H9 (cell line): ENCODE data around the gene MATN1. TPM values are rescaled to one million over a fixed set of nuclear protein-coding genes. Genes with fewer than 3 reads are reported as not detected.
"Not testable (repeated sequence)": the region's sequence is repeated elsewhere in the genome, so short reads cannot be mapped to it uniquely, and the experiment has no call there.

Source experiments
- DNase-seq: peaks from one replicate; pipeline ENCODE4 v3.0.0-alpha.2; 2017
- H2AFZ ChIP-seq: one replicate; pipeline ENCODE4 v1.6.1; 2013; ENCODE audit warnings: mild to moderate bottlenecking, low read length, control low read depth, moderate library complexity
- H2AK5ac ChIP-seq: 2 replicates; pipeline ENCODE4 v1.6.1; 2013; ENCODE audit warnings: low read length, control low read depth, mixed read lengths; ENCODE audit not compliant: insufficient read length
- H2BK120ac ChIP-seq: one replicate; pipeline ENCODE4 v1.6.1; 2013; ENCODE audit warnings: low read depth, mild to moderate bottlenecking, low read length, control low read depth, inconsistent platforms; ENCODE audit not compliant: poor library complexity, severe bottlenecking
- H2BK12ac ChIP-seq: 2 replicates; pipeline ENCODE4 v1.6.1; 2013; ENCODE audit warnings: low read length, control low read depth, mixed read lengths, low read depth; ENCODE audit not compliant: insufficient read length
- H2BK15ac ChIP-seq: 2 replicates; pipeline ENCODE4 v1.6.1; 2013; ENCODE audit warnings: low read depth, low read length, control low read depth
- H2BK20ac ChIP-seq: one replicate; pipeline ENCODE4 v1.6.1; 2013; ENCODE audit warnings: low read depth, mild to moderate bottlenecking, low read length, control low read depth, inconsistent platforms; ENCODE audit not compliant: poor library complexity, severe bottlenecking
- H2BK5ac ChIP-seq: 2 replicates; pipeline ENCODE4 v1.6.1; 2013; ENCODE audit warnings: low read length, control low read depth, mixed read lengths; ENCODE audit not compliant: insufficient read length
- H3K14ac ChIP-seq: 2 replicates; pipeline ENCODE4 v1.6.1; 2013; ENCODE audit warnings: low read length, control low read depth; ENCODE audit not compliant: insufficient read depth
- H3K18ac ChIP-seq: 2 replicates; pipeline ENCODE4 v1.6.1; 2013; ENCODE audit warnings: low read depth, mild to moderate bottlenecking, mixed read lengths, low read length, control low read depth; ENCODE audit not compliant: insufficient read length
- H3K23ac ChIP-seq: 2 replicates; pipeline ENCODE4 v1.6.1; 2013; ENCODE audit warnings: low read length, control low read depth, mixed read lengths, low read depth; ENCODE audit not compliant: insufficient read length
- H3K23me2 ChIP-seq: 2 replicates; pipeline ENCODE4 v1.6.1; 2013; ENCODE audit warnings: low read depth, mild to moderate bottlenecking, mixed read lengths, low read length, control low read depth; ENCODE audit not compliant: insufficient read length, poor library complexity, severe bottlenecking
- H3K27ac ChIP-seq: 2 replicates; pipeline ENCODE4 v1.5.1; 2013; ENCODE audit warnings: low read length, control low read depth, mixed read lengths, low read depth; ENCODE audit not compliant: insufficient read length
- H3K27me3 ChIP-seq: 2 replicates; pipeline ENCODE4 v1.6.1; 2013; ENCODE audit warnings: low read length, control low read depth, inconsistent platforms; ENCODE audit not compliant: insufficient read depth
- H3K4ac ChIP-seq: 2 replicates; pipeline ENCODE4 v1.6.1; 2013; ENCODE audit warnings: low read depth, mild to moderate bottlenecking, control low read depth, inconsistent platforms, low read length, moderate library complexity
- H3K4me1 ChIP-seq: 2 replicates; pipeline ENCODE4 v1.6.1; 2013; ENCODE audit warnings: low read length, control low read depth, inconsistent platforms; ENCODE audit not compliant: insufficient read depth
- H3K4me2 ChIP-seq: 2 replicates; pipeline ENCODE4 v1.6.1; 2013; ENCODE audit warnings: low read length, control low read depth, mixed read lengths; ENCODE audit not compliant: insufficient read length, insufficient read depth
- H3K56ac ChIP-seq: 2 replicates; pipeline ENCODE4 v1.6.1; 2013; ENCODE audit warnings: low read depth, mild to moderate bottlenecking, mixed read lengths, low read length, control low read depth; ENCODE audit not compliant: insufficient read length
- H3K79me1 ChIP-seq: 2 replicates; pipeline ENCODE4 v1.6.1; 2013; ENCODE audit warnings: low read depth, mild to moderate bottlenecking, moderate library complexity, low read length, control low read depth, inconsistent platforms; ENCODE audit not compliant: insufficient read depth, poor library complexity, severe bottlenecking
- H3K79me2 ChIP-seq: 2 replicates; pipeline ENCODE4 v1.6.1; 2013; ENCODE audit warnings: low read length, control low read depth, inconsistent platforms; ENCODE audit not compliant: insufficient read depth
- H3K9ac ChIP-seq: 2 replicates; pipeline ENCODE4 v1.6.1; 2013; ENCODE audit warnings: low read length, control low read depth, mixed read lengths; ENCODE audit not compliant: insufficient read length; ENCODE audit errors: extremely low read depth
- H3K9me3 ChIP-seq: one replicate; pipeline ENCODE4 v1.6.1; 2013; ENCODE audit warnings: low read depth, low read length, inconsistent platforms; ENCODE audit not compliant: control insufficient read depth
- H3T11ph ChIP-seq: one replicate; pipeline ENCODE4 v1.6.1; 2013; ENCODE audit warnings: mild to moderate bottlenecking, low read length, control low read depth, inconsistent platforms
- H4K20me1 ChIP-seq: one replicate; pipeline ENCODE4 v1.6.1; 2013; ENCODE audit not compliant: control insufficient read depth, insufficient read length, insufficient read depth
- H4K5ac ChIP-seq: 2 replicates; pipeline ENCODE4 v1.6.1; 2013; ENCODE audit warnings: low read depth, mild to moderate bottlenecking, mixed read lengths, low read length, control low read depth; ENCODE audit not compliant: insufficient read length
- H4K8ac ChIP-seq: replicated peaks from 2 replicates; pipeline ENCODE4 v1.6.1; 2013; ENCODE audit warnings: low read length, control low read depth, mixed read lengths, low read depth; ENCODE audit not compliant: insufficient read length
- H4K91ac ChIP-seq: 2 replicates; pipeline ENCODE4 v1.6.1; 2013; ENCODE audit warnings: low read depth, mild to moderate bottlenecking, moderate library complexity, mixed read lengths, low read length, control low read depth; ENCODE audit not compliant: insufficient read length
- H3K27ac Mint-ChIP-seq, 3 experiments: 2 replicates in 2 of 3; 3 replicates in 1 of 3; pipeline ENCODE4 v1.8.0; 2020 to 2021; ENCODE audit warnings: mixed read lengths in 3 of 3, mild to moderate bottlenecking in 1 of 3, moderate library complexity in 1 of 3
- H3K27me3 Mint-ChIP-seq: 2 replicates; pipeline ENCODE4 v1.8.0; 2021; ENCODE audit warnings: low read depth, mild to moderate bottlenecking, moderate library complexity, mixed read lengths
- H3K36me3 Mint-ChIP-seq, 3 experiments: 2 replicates in 2 of 3; 3 replicates in 1 of 3; pipeline ENCODE4 v1.8.0; 2020 to 2021; ENCODE audit warnings: low read depth in 3 of 3, mixed read lengths in 3 of 3; ENCODE audit not compliant: insufficient read depth in 1 of 3
- H3K4me1 Mint-ChIP-seq, 2 experiments: 2 replicates each; pipeline ENCODE4 v1.8.0; 2020; ENCODE audit warnings: mixed read lengths in 2 of 2
- H3K4me3 Mint-ChIP-seq, 2 experiments: 2 replicates in 1 of 2; 3 replicates in 1 of 2; pipeline ENCODE4 v1.8.0; 2020 to 2021; ENCODE audit warnings: mild to moderate bottlenecking in 2 of 2, mixed read lengths in 2 of 2, moderate library complexity in 1 of 2
- H3K9me3 Mint-ChIP-seq, 2 experiments: 2 replicates in 1 of 2; 3 replicates in 1 of 2; pipeline ENCODE4 v1.8.0; 2020; ENCODE audit warnings: mild to moderate bottlenecking in 2 of 2, mixed read lengths in 2 of 2, moderate library complexity in 1 of 2
- CTCF ChIP-seq: fragments of 200-600 bp; sonication (generic); conservative IDR thresholded peaks from 3 replicates; pipeline ENCODE4 v1.8.0; 2021; ENCODE audit warnings: antibody characterized with exemption, mild to moderate bottlenecking
- WGBS: extraction: QIAGEN DNeasy Blood & Tissue Kit; methylation state at CpG from one replicate; pipeline ENCODE4 v1.1.7; 2013; ENCODE audit warnings: missing lambda C conversion rate, low lambda C conversion rate, mixed read lengths; ENCODE audit not compliant: insufficient read length; ENCODE audit errors: extremely low coverage; 5-methylcytosine and 5-hydroxymethylcytosine counted together
- total RNA-seq: library from RNA; stranded (reverse); gene quantifications from 2 replicates; pipeline ENCODE4 v1.2.1, GENCODE V29; 2021

The MATN1 gene
- total RNA-seq, 1 experiment from 2014 or later: not detected

GRCh38 chr1:30768159-30768829 is 44.9 kb upstream of the MATN1 start:
- no peak overlapping the region for H4K5ac ChIP-seq
- H4K91ac ChIP-seq: no peak overlapping the region
- H3K4ac ChIP-seq: no peak overlapping the region
- H3K14ac ChIP-seq: no peak overlapping the region
- Mint-ChIP-seq H3K36me3 (no peaks in the 10 kb centered on the region), H3K27ac (no peak overlapping the region), H3K9me3 (no peaks in the 10 kb centered on the region; a peak in 1 of 5 replicates), H3K27me3 (peaks cover 1% of the 10 kb centered on the region), H3K4me3 (no peak overlapping the region), H3K4me1 (peaks cover 3 to 4% of the 10 kb centered on the region in 2 experiments; a peak in 3 of 4 replicates)
- H3K4me2 ChIP-seq: no peak overlapping the region
- H3K23me2 ChIP-seq: no peaks in the 10 kb centered on the region
- no peaks in the 10 kb centered on the region for H3K79me2 ChIP-seq
- no peak overlapping the region for H2BK15ac ChIP-seq
- no peak overlapping the region for H2AK5ac ChIP-seq
- H4K8ac ChIP-seq: no peak overlapping the region
- H3K18ac ChIP-seq: no peak overlapping the region
- H2BK5ac ChIP-seq: no peak overlapping the region
- H3K56ac ChIP-seq: no peak overlapping the region
- H2BK20ac ChIP-seq: no peak overlapping the region
- no peak overlapping the region for H3T11ph ChIP-seq
- H3K23ac ChIP-seq: no peak overlapping the region
- H3K27ac ChIP-seq: no peak overlapping the region
- no peaks in the 10 kb centered on the region for H4K20me1 ChIP-seq
- no CpG with 5 or more reads among the region's 9 CpGs for WGBS
- H3K27me3 ChIP-seq: no peaks in the 10 kb centered on the region; the same call in 1 of the 2 replicates
- H3K79me1 ChIP-seq: no peaks in the 10 kb centered on the region
- H3K4me1 ChIP-seq: no peaks in the 10 kb centered on the region
- no peak overlapping the region for H2AFZ ChIP-seq
- no peak for TF ChIP-seq CTCF
- H2BK12ac ChIP-seq: no peak overlapping the region
- DNase-seq: no peak
- no peaks in the 10 kb centered on the region for H3K9me3 ChIP-seq
- H3K9ac ChIP-seq: no peak overlapping the region
- no peak overlapping the region for H2BK120ac ChIP-seq

GRCh38 chr1:30766948-30767347 is 43.6 kb upstream of the MATN1 start:
- H2BK120ac ChIP-seq, H3K27ac Mint-ChIP-seq, H3T11ph ChIP-seq, H4K91ac ChIP-seq, H3K4me1 Mint-ChIP-seq, H3K23me2 ChIP-seq, H2BK12ac ChIP-seq, H3K27me3 Mint-ChIP-seq, H3K9me3 ChIP-seq, H3K79me1 ChIP-seq, H4K5ac ChIP-seq, H2AK5ac ChIP-seq, H3K4me2 ChIP-seq, H3K56ac ChIP-seq, H2BK5ac ChIP-seq, H3K36me3 Mint-ChIP-seq, H2BK20ac ChIP-seq, H3K14ac ChIP-seq, H3K27me3 ChIP-seq, H3K27ac ChIP-seq, H3K9me3 Mint-ChIP-seq, H3K4me3 Mint-ChIP-seq, H4K20me1 ChIP-seq, H3K4me1 ChIP-seq, DNase-seq, H3K4ac ChIP-seq, H3K23ac ChIP-seq, H2BK15ac ChIP-seq, H3K18ac ChIP-seq, H3K79me2 ChIP-seq, H3K9ac ChIP-seq, H4K8ac ChIP-seq, H2AFZ ChIP-seq: not testable (repeated sequence)
- WGBS: no CpG with 5 or more reads among the region's 8 CpGs
